ENCODE measurements around the gene SBK1.

DNA sequence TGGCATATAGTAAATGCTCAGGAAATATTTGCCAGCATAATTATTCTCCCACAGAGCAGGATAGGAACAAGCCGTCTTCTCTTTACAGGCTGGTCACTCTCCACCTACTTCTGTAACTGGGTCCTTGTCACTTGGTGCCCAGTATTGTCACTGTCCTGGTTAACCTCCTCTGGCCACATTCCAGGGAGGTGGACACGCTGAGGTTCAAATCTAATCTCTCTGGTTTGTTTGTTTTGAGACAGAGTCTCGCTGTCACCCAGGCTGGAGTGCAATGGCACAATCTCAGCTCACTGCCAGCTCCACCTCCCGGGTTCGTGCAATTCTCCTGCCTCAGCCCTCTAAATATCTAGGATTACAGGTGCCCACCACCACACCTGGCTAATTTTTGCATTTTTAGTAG lies 15.6 kb downstream of the SBK1 start:
- TF ChIP-seq, protein P1, sequence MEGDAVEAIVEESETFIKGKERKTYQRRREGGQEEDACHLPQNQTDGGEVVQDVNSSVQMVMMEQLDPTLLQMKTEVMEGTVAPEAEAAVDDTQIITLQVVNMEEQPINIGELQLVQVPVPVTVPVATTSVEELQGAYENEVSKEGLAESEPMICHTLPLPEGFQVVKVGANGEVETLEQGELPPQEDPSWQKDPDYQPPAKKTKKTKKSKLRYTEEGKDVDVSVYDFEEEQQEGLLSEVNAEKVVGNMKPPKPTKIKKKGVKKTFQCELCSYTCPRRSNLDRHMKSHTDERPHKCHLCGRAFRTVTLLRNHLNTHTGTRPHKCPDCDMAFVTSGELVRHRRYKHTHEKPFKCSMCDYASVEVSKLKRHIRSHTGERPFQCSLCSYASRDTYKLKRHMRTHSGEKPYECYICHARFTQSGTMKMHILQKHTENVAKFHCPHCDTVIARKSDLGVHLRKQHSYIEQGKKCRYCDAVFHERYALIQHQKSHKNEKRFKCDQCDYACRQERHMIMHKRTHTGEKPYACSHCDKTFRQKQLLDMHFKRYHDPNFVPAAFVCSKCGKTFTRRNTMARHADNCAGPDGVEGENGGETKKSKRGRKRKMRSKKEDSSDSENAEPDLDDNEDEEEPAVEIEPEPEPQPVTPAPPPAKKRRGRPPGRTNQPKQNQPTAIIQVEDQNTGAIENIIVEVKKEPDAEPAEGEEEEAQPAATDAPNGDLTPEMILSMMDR (IDR thresholded peaks at IDR 0.05; ENCODE audit: insufficient read depth, low read depth, low read length): no peak
- no peak for TF ChIP-seq EZH2 (IDR thresholded peaks at IDR 0.05; ENCODE audit: insufficient read depth, low read length)
